OCI-LY7 (cell line): Measurements from ENCODE around the gene CNOT1. TPM values are rescaled to one million over a fixed set of nuclear protein-coding genes. Genes with fewer than 3 reads are reported as not detected.

Experiments used
- BruUV-seq: library from RNA; stranded (reverse); fragments of 400-500 nt; replicated peaks from 2 replicates; lab custom pipeline; 2021; lab: Mats Ljungman, UMichigan
- CTCF ChIA-PET: fragments of 300-600 bp; sonication (Branson Sonifier 250); formaldehyde crosslinking; loops from one replicate; lab custom pipeline; 2022; ENCODE audit warnings: antibody characterized with exemption; ENCODE audit not compliant: unreplicated experiment; lab: Charles Lee
- POLR2A ChIA-PET: fragments of 300-600 bp; sonication (Branson Sonifier 250); formaldehyde crosslinking; loops from one replicate; lab custom pipeline; 2022; ENCODE audit warnings: antibody characterized with exemption; lab: Charles Lee
- DNase-seq: peaks from one replicate; pipeline ENCODE4 v3.0.0-alpha.2; 2015; ENCODE audit warnings: low spot score
- H2AFZ ChIP-seq: fragments of 200-600 bp; sonication (generic), shearing (Covaris generic); 2 replicates; pipeline ENCODE4 v1.6.1; 2014; ENCODE audit warnings: mild to moderate bottlenecking, antibody characterized with exemption, low read length, moderate library complexity
- H3K27ac ChIP-seq: fragments of 200-600 bp; sonication (generic); 2 replicates; pipeline ENCODE4 v1.5.1; 2014; ENCODE audit warnings: mixed run types, low read depth, mild to moderate bottlenecking, moderate library complexity, low read length, inconsistent platforms; ENCODE audit not compliant: poor library complexity, severe bottlenecking
- H3K36me3 ChIP-seq: fragments of 200-600 bp; sonication (generic); 2 replicates; pipeline ENCODE4 v1.6.1; 2014; ENCODE audit warnings: mild to moderate bottlenecking, antibody characterized with exemption, low read length, moderate library complexity, mixed read lengths; ENCODE audit not compliant: insufficient read depth
- H3K4me1 ChIP-seq: fragments of 200-600 bp; sonication (generic); 2 replicates; pipeline ENCODE4 v1.5.1; 2014; ENCODE audit warnings: mild to moderate bottlenecking, low read length; ENCODE audit not compliant: insufficient read depth, poor library complexity, severe bottlenecking
- H3K4me2 ChIP-seq: fragments of 200-600 bp; sonication (generic); 2 replicates; pipeline ENCODE4 v1.6.1; 2014; ENCODE audit warnings: mild to moderate bottlenecking, low read length
- H3K4me3 ChIP-seq: fragments of 200-600 bp; sonication (generic); 2 replicates; pipeline ENCODE4 v1.5.1; 2014; ENCODE audit warnings: mild to moderate bottlenecking, low read depth, low read length; ENCODE audit not compliant: poor library complexity, severe bottlenecking
- H3K79me2 ChIP-seq: fragments of 200-600 bp; sonication (generic); 2 replicates; pipeline ENCODE4 v1.6.1; 2016; ENCODE audit warnings: low read depth, mild to moderate bottlenecking, low read length, moderate library complexity, mixed read lengths; ENCODE audit not compliant: insufficient read depth
- H3K9me2 ChIP-seq: fragments of 200-600 bp; sonication (generic); 2 replicates; pipeline ENCODE4 v1.6.1; 2016; ENCODE audit warnings: mild to moderate bottlenecking, low read length, mixed read lengths; ENCODE audit not compliant: insufficient read depth
- H3K9me3 ChIP-seq: fragments of 200-600 bp; sonication (generic); 2 replicates; pipeline ENCODE4 v1.6.1; 2014; ENCODE audit warnings: mild to moderate bottlenecking, mixed run types, low read length, mixed read lengths
- H4K20me1 ChIP-seq: fragments of 200-600 bp; sonication (generic); 2 replicates; pipeline ENCODE4 v1.6.1; 2014; ENCODE audit warnings: mild to moderate bottlenecking, antibody characterized with exemption, low read length, moderate library complexity, mixed read lengths; ENCODE audit not compliant: insufficient read depth
- EZH2phosphoT487 ChIP-seq: fragments of 200-600 bp; sonication (generic); IDR thresholded peaks from 2 replicates; pipeline ENCODE4 v1.6.1; 2018; ENCODE audit warnings: low read depth, borderline replicate concordance, mild to moderate bottlenecking, mixed run types, antibody characterized with exemption, low read length, moderate library complexity, mixed read lengths
- intact Hi-C: fragments of 100-400 bp; cut with micrococcal nuclease; formaldehyde crosslinking; loops from one replicate; pipeline ENCODE4 v1.10.0; 2022; ENCODE audit not compliant: unreplicated experiment
- total RNA-seq, 2 experiments: library from RNA; depleted of rRNA in 1 of 2; stranded (reverse); fragments of >200 nt in 1 of 2; shearing (Covaris generic) in 1 of 2; gene quantifications; 2 replicates each; pipeline ENCODE4 v1.2.3, GENCODE V29; 2014 to 2022
- TF ChIP-seq, protein P1 (sequence below): fragments of 200-600 bp; sonication (generic); conservative IDR thresholded peaks from 2 replicates; pipeline ENCODE4 v1.5.1; 2014; ENCODE audit warnings: mild to moderate bottlenecking, antibody characterized with exemption, low read length, moderate library complexity, mixed read lengths

The CNOT1 gene
- total RNA-seq, 2 experiments from 2014 or later, result 230 to 288 TPM

DNA sequence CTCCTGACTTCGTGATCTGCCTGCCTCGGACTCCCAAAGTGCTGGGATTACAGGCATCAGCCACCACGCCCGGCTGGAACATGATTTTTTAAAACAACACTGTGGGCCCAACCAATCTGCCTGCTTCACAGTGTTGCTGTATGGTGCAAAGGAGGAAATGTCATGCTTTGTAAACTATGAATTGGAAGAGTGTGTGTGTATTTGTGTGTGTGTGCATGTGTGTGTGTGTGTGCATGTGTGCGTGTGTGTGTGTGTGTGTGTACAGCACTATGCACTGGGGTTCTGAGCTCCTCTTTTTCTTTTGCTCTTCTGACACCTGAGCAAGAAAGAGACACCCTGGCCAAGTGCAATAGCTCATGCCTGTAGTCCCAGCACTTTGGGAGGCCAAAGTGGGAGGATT is 14.5 kb upstream of the CNOT1 start:
- intact Hi-C loops, result no loop called here
- Histone ChIP-seq H4K20me1 (no peaks in the 10 kb centered on the region), H3K36me3 (no peaks in the 10 kb centered on the region), H3K9me2 (no peaks in the 10 kb centered on the region), H3K9me3 (no peaks in the 10 kb centered on the region), H3K27ac (no peak overlapping the region), H3K4me1 (no peaks in the 10 kb centered on the region), H3K79me2 (no peaks in the 10 kb centered on the region), H3K4me3 (no peak overlapping the region), H2AFZ (no peak overlapping the region), H3K4me2 (no peak overlapping the region)
- no peak for DNase-seq
- BruUV-seq, result no TSS peak
- CTCF ChIA-PET, result no interaction called here
- POLR2A ChIA-PET, result interaction anchor here (0.5 to 0.9 kb wide), 2 partner anchors 25 to 64 kb away, joined by 4 read pairs; no protein-coding TSS in a partner anchor
- TF ChIP-seq, protein P1, sequence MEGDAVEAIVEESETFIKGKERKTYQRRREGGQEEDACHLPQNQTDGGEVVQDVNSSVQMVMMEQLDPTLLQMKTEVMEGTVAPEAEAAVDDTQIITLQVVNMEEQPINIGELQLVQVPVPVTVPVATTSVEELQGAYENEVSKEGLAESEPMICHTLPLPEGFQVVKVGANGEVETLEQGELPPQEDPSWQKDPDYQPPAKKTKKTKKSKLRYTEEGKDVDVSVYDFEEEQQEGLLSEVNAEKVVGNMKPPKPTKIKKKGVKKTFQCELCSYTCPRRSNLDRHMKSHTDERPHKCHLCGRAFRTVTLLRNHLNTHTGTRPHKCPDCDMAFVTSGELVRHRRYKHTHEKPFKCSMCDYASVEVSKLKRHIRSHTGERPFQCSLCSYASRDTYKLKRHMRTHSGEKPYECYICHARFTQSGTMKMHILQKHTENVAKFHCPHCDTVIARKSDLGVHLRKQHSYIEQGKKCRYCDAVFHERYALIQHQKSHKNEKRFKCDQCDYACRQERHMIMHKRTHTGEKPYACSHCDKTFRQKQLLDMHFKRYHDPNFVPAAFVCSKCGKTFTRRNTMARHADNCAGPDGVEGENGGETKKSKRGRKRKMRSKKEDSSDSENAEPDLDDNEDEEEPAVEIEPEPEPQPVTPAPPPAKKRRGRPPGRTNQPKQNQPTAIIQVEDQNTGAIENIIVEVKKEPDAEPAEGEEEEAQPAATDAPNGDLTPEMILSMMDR, result no peak
- no peak for TF ChIP-seq EZH2phosphoT487

DNA sequence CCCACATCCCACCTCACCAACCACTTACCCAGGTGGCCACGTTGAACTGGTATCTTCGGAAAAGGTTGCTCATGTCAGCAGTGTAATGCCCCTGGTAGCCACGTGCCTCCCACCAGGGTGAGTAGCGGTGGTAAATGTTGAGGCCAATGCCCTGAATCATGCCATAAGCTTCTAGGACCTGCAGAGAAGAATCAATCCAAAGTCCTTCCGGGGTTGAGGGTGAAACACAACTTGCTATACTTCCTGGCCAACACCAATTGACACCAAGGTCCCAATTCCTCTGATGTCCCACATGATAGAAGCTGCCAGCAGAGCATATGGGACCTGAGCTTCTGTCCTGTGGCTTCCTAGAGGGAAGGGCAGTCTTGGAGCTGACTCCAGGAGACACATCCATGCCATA is 11.3 kb upstream of the CNOT1 start:
- no peak for DNase-seq
- Histone ChIP-seq H3K4me3 (no peak overlapping the region), H3K27ac (no peak overlapping the region), H3K9me3 (no peaks in the 10 kb centered on the region), H2AFZ (no peak overlapping the region), H3K36me3 (no peaks in the 10 kb centered on the region), H3K4me1 (no peaks in the 10 kb centered on the region), H3K9me2 (no peaks in the 10 kb centered on the region), H3K79me2 (no peaks in the 10 kb centered on the region), H4K20me1 (no peaks in the 10 kb centered on the region), H3K4me2 (no peak overlapping the region)
- ChIA-PET CTCF (no interaction called here), POLR2A (interaction anchor here (0.6 to 1.3 kb wide), 3 partner anchors 58 to 303 kb away, joined by 3 to 4 read pairs (median 3); no protein-coding TSS in a partner anchor)
- no TSS peak for BruUV-seq
- intact Hi-C loops, result no loop called here
- TF ChIP-seq, protein P1, result no peak
- no peak for TF ChIP-seq EZH2phosphoT487

DNA sequence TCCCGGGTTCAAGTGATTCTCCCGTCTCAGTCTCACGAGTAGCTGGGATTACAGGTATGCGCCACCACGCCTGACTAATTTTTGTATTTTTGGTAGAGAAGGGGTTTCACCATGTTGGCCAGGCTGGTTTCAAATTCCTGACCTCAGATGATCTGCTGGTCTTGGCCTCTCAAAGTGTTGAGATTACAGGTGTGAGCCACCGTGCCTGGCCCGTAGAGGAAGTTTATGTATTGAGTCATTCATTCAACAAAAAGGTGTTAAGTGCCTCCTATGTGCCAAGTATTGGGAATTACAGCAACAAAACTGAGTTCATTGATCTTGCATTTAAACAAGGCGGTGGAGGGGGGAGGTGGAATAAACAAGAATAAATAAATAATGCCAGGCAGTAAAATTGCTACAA is 10.2 kb upstream of the CNOT1 start:
- intact Hi-C loops, result no loop called here
- Histone ChIP-seq H3K4me1 (no peaks in the 10 kb centered on the region), H4K20me1 (no peaks in the 10 kb centered on the region), H3K9me3 (no peaks in the 10 kb centered on the region), H3K9me2 (no peaks in the 10 kb centered on the region), H3K4me3 (no peak overlapping the region), H3K36me3 (no peaks in the 10 kb centered on the region), H3K4me2 (no peak overlapping the region), H2AFZ (no peak overlapping the region), H3K27ac (no peak overlapping the region), H3K79me2 (no peaks in the 10 kb centered on the region)
- CTCF ChIA-PET, result no interaction called here
- no peak for DNase-seq
- no peak for TF ChIP-seq EZH2phosphoT487
- TF ChIP-seq, protein P1, result no peak
- no TSS peak for BruUV-seq
- POLR2A ChIA-PET, result interaction anchor here (0.6 to 1.4 kb wide), 3 partner anchors 8 to 126 kb away, joined by 3 to 4 read pairs (median 4); no protein-coding TSS in a partner anchor
